ENCODE measurements around the gene FMO4. TPM values are rescaled to one million over a fixed set of nuclear protein-coding genes. Genes with fewer than 3 reads are reported as not detected.

The FMO4 gene
- total RNA-seq, 6 experiments from 2014 or later, result 12.8 to 32.7 (median 20.0) TPM

- WGBS (ENCODE audit: insufficient coverage, low coverage, low lambda C conversion rate, missing lambda C conversion rate), result 95% methylated on average over 2 of the region's 2 CpGs
- Histone ChIP-seq H3K4me1 (no peaks in the 10 kb centered on the region), H3K27ac (no peak overlapping the region), H3K4me3 (no peak overlapping the region), H3K36me3 (no peaks in the 10 kb centered on the region), H3K27me3 (no peaks in the 10 kb centered on the region), H3K9me3 (no peaks in the 10 kb centered on the region)
- ATAC-seq, result no peak
- no peak for TF ChIP-seq POLR2A (IDR thresholded peaks at IDR 0.05)
- TF ChIP-seq, protein P1, sequence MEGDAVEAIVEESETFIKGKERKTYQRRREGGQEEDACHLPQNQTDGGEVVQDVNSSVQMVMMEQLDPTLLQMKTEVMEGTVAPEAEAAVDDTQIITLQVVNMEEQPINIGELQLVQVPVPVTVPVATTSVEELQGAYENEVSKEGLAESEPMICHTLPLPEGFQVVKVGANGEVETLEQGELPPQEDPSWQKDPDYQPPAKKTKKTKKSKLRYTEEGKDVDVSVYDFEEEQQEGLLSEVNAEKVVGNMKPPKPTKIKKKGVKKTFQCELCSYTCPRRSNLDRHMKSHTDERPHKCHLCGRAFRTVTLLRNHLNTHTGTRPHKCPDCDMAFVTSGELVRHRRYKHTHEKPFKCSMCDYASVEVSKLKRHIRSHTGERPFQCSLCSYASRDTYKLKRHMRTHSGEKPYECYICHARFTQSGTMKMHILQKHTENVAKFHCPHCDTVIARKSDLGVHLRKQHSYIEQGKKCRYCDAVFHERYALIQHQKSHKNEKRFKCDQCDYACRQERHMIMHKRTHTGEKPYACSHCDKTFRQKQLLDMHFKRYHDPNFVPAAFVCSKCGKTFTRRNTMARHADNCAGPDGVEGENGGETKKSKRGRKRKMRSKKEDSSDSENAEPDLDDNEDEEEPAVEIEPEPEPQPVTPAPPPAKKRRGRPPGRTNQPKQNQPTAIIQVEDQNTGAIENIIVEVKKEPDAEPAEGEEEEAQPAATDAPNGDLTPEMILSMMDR (IDR thresholded peaks at IDR 0.05), result no peak
- DNase-seq, result no peak
- intact Hi-C loops (cut with DNase I), result no loop called here
Measured at GRCh38 chr1:171270806-171271205, 43.2 kb upstream of the FMO4 start.

DNA sequence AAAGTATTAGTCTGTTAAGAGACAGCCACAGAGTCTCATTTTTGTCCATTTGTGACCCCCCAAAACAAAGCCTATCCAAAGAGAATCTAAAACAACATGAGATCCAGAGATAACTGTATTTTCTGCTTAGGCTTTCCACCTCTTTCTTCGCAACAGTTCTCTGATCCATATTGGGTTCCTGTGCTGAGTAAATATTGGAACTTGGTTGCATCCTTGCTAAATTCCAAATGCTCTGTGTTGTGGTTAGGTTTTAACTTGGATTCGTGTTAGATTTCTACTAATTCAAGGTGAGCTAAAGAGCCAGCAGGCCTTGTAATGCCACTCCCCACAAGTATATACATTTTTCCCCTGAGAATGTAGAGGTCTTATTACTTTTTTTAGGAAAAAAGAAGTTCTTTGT is 36.4 kb upstream of the FMO4 start:
- ATAC-seq, result peak in 3 of 4 donors; percentile 53 to 79 (median 54)
- H3K27me3 ChIP-seq, result no peaks in the 10 kb centered on the region
- DNase-seq, result no peak
- intact Hi-C loops (cut with DNase I), result no loop called here
- WGBS (ENCODE audit: insufficient coverage, low coverage, low lambda C conversion rate, missing lambda C conversion rate), result 18% methylated on average over 2 of the region's 2 CpGs
- TF ChIP-seq, protein P1 (IDR thresholded peaks at IDR 0.05), result no peak
- TF ChIP-seq POLR2A (IDR thresholded peaks at IDR 0.05), result no peak
- H3K9me3 ChIP-seq, result no peaks in the 10 kb centered on the region
- no peaks in the 10 kb centered on the region for H3K36me3 ChIP-seq
- no peak overlapping the region for H3K4me3 ChIP-seq
- no peak overlapping the region for H3K27ac ChIP-seq
- H3K4me1 ChIP-seq, result no peaks in the 10 kb centered on the region

GRCh38 chr1:171279234-171279633 is 34.7 kb upstream of the FMO4 start:
- ATAC-seq, result no peak
- H3K27me3 ChIP-seq, result no peaks in the 10 kb centered on the region
- TF ChIP-seq POLR2A (IDR thresholded peaks at IDR 0.05), result no peak
- TF ChIP-seq, protein P1 (IDR thresholded peaks at IDR 0.05), result no peak

GRCh38 chr1:171279678-171280077 is 34.3 kb upstream of the FMO4 start:
- H3K27me3 ChIP-seq, result no peaks in the 10 kb centered on the region
- TF ChIP-seq POLR2A (IDR thresholded peaks at IDR 0.05), result no peak
- TF ChIP-seq, protein P1 (IDR thresholded peaks at IDR 0.05), result no peak
- no peak for DNase-seq
- no peak overlapping the region for H3K4me3 ChIP-seq
- no peak for ATAC-seq
- H3K36me3 ChIP-seq, result no peaks in the 10 kb centered on the region
- intact Hi-C loops (cut with DNase I), result no loop called here
- no peaks in the 10 kb centered on the region for H3K9me3 ChIP-seq
- WGBS (ENCODE audit: insufficient coverage, low coverage, low lambda C conversion rate, missing lambda C conversion rate), result 57% methylated on average over 3 of the region's 3 CpGs
- no peak overlapping the region for H3K27ac ChIP-seq
- no peaks in the 10 kb centered on the region for H3K4me1 ChIP-seq

More at GRCh38 chr1:171279234-171279633, 34.7 kb upstream of the FMO4 start:
- no peaks in the 10 kb centered on the region for H3K36me3 ChIP-seq
- no peak for DNase-seq
- no peaks in the 10 kb centered on the region for H3K9me3 ChIP-seq
- WGBS (ENCODE audit: insufficient coverage, low coverage, low lambda C conversion rate, missing lambda C conversion rate), result 93% methylated on average over 2 of the region's 2 CpGs
- no peaks in the 10 kb centered on the region for H3K4me1 ChIP-seq
- H3K27ac ChIP-seq, result no peak overlapping the region
- intact Hi-C loops (cut with DNase I), result no loop called here
- no peak overlapping the region for H3K4me3 ChIP-seq

GRCh38 chr1:171280599-171280998 is 33.4 kb upstream of the FMO4 start:
- DNase-seq (no peak), ATAC-seq (no peak)
- no peaks in the 10 kb centered on the region for H3K9me3 ChIP-seq
- intact Hi-C loops (cut with DNase I), result no loop called here
- H3K4me3 ChIP-seq, result no peak overlapping the region
- WGBS (ENCODE audit: insufficient coverage, low coverage, low lambda C conversion rate, missing lambda C conversion rate), result 81% methylated on average over 4 of the region's 7 CpGs
- TF ChIP-seq, protein P1 (IDR thresholded peaks at IDR 0.05), result no peak
- no peak for TF ChIP-seq POLR2A (IDR thresholded peaks at IDR 0.05)
- no peaks in the 10 kb centered on the region for H3K36me3 ChIP-seq
- H3K27ac ChIP-seq, result no peak overlapping the region
- H3K27me3 ChIP-seq, result no peaks in the 10 kb centered on the region
- H3K4me1 ChIP-seq, result no peaks in the 10 kb centered on the region
